ENCODE measurements around the gene SCAF1. TPM values are rescaled to one million over a fixed set of nuclear protein-coding genes. Genes with fewer than 3 reads are reported as not detected.

SCAF1 gene
- total and polyA plus RNA-seq, 2 donors (not counting 1 experiment from before 2014, with no cell fraction given), result 17.1 to 68.3 TPM

DNA sequence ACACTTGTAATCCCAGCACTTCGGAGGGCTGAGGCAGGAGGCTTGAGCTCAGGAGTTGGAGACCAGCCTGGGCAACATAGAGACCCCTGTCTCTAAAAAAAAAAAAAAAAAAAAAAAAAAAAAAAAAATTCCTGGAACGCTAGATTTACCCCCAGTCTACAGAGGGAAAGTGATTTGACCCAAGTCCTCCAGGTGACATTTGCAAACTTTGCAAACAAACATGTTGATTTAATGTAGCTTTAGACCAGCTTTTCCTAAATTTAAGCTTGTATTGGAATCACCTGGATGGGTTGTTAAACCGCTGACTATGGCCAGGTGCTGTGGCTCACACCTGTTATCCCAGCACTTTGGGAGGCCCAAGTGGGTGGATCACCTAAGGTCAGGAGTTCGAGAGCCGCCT, 57.4 kb downstream of the SCAF1 start:
- no peak overlapping the region for H2AFZ ChIP-seq (ENCODE audit: insufficient read depth, low read depth, low read length, poor library complexity, severe bottlenecking)
- TF ChIP-seq CTCF (IDR thresholded peaks at IDR 0.05) (no peak), EZH2 (IDR thresholded peaks at IDR 0.05; ENCODE audit: borderline replicate concordance, insufficient read depth, low read depth, low read length, poor library complexity, severe bottlenecking) (no peak)
- H3K4me1 Mint-ChIP-seq, result no peaks in the 10 kb centered on the region
- no peak overlapping the region for H3K4me2 ChIP-seq (replicated peaks; ENCODE audit: low read depth, low read length, poor library complexity, severe bottlenecking)
- no peaks in the 10 kb centered on the region for H3K79me2 ChIP-seq (ENCODE audit: control insufficient read depth, insufficient read depth, low read length)
- ATAC-seq (ENCODE audit: low read depth) (no peak), DNase-seq (no peak)
- peaks cover 2% of the 10 kb centered on the region for H3K27me3 Mint-ChIP-seq
- H3K27ac ChIP-seq (ENCODE audit: low read length in 2 of 2), result no peak overlapping the region
- H4K20me1 ChIP-seq (ENCODE audit: control insufficient read depth, insufficient read depth, low read length, poor library complexity, severe bottlenecking), result no peaks in the 10 kb centered on the region
- no peaks in the 10 kb centered on the region for H3K4me1 ChIP-seq (ENCODE audit: control insufficient read depth in 2 of 2, insufficient read depth in 2 of 2, low read length in 2 of 2)
- intact Hi-C loops (cut with micrococcal nuclease), result no loop called here
- H3K9me3 ChIP-seq (ENCODE audit: control extremely low read depth in 1 of 3, control insufficient read depth in 2 of 3, insufficient read depth in 1 of 3, low read length in 2 of 3), result no peaks in the 10 kb centered on the region
- CTCF ChIA-PET, result interaction anchor here (0.6 to 1.3 kb wide), 2 partner anchors 168 to 193 kb away, joined by 3 to 4 read pairs; partner anchors contain the start of gene PNKP
- no peaks in the 10 kb centered on the region for H3K9me3 Mint-ChIP-seq (ENCODE audit: insufficient read depth)
- no peaks in the 10 kb centered on the region for H3K36me3 ChIP-seq (replicated peaks in 1 of 2; ENCODE audit: control extremely low read depth in 1 of 2, control insufficient read depth in 1 of 2, extremely low read depth in 1 of 2, insufficient read depth in 2 of 2, low read length in 1 of 2)
- 93% methylated on average over 4 of the region's 5 CpGs for WGBS (ENCODE audit: insufficient coverage)
- no peak overlapping the region for H3K9ac ChIP-seq (ENCODE audit: low read length)
- H3K4me3 Mint-ChIP-seq, result no peak overlapping the region
- no peak overlapping the region for H3K4me3 ChIP-seq (ENCODE audit: control extremely low read depth in 1 of 5, extremely low read depth in 1 of 5, insufficient read depth in 1 of 5, low read depth in 2 of 5, low read length in 4 of 5)
- H3K27ac Mint-ChIP-seq, result no peak overlapping the region
- H3K27me3 ChIP-seq (replicated peaks in 1 of 4; ENCODE audit: control extremely low read depth in 1 of 4, control insufficient read depth in 3 of 4, insufficient read depth in 4 of 4, low read length in 3 of 4), result peaks cover 0 to 8% (median 0%) of the 10 kb centered on the region in 4 experiments
- POLR2A ChIA-PET, result interaction anchor here (0.6 to 1.1 kb wide), 3 partner anchors 14 to 178 kb away, joined by 3 to 6 read pairs (median 5); partner anchors contain the start of gene AKT1S1

GRCh38 chr19:49700563-49700962, 58.6 kb downstream of the SCAF1 start:
- H3K79me2 ChIP-seq (ENCODE audit: control insufficient read depth, insufficient read depth, low read length), result no peaks in the 10 kb centered on the region
- ChIA-PET POLR2A (interaction anchor here (0.6 to 1.1 kb wide), 2 partner anchors 9 to 12 kb away, joined by 3 to 4 read pairs; no protein-coding TSS in a partner anchor), CTCF (no interaction called here)
- no peaks in the 10 kb centered on the region for H4K20me1 ChIP-seq (ENCODE audit: control insufficient read depth, insufficient read depth, low read length, poor library complexity, severe bottlenecking)
- no peak overlapping the region for H3K27ac Mint-ChIP-seq
- ATAC-seq (ENCODE audit: low read depth) (no peak), DNase-seq (no peak)
- H3K27ac ChIP-seq (ENCODE audit: low read length in 2 of 2), result no peak overlapping the region
- H3K36me3 ChIP-seq (replicated peaks in 1 of 2; ENCODE audit: control extremely low read depth in 1 of 2, control insufficient read depth in 1 of 2, extremely low read depth in 1 of 2, insufficient read depth in 2 of 2, low read length in 1 of 2), result no peaks in the 10 kb centered on the region
- no peak overlapping the region for H3K4me3 Mint-ChIP-seq
- H3K27me3 Mint-ChIP-seq, result peaks cover 2% of the 10 kb centered on the region
- intact Hi-C loops (cut with micrococcal nuclease), result no loop called here
- H3K9ac ChIP-seq (ENCODE audit: low read length), result no peak overlapping the region
- no peak overlapping the region for H3K4me3 ChIP-seq (ENCODE audit: control extremely low read depth in 1 of 5, extremely low read depth in 1 of 5, insufficient read depth in 1 of 5, low read depth in 2 of 5, low read length in 4 of 5)
- no peak overlapping the region for H2AFZ ChIP-seq (ENCODE audit: insufficient read depth, low read depth, low read length, poor library complexity, severe bottlenecking)
- no peaks in the 10 kb centered on the region for H3K4me1 Mint-ChIP-seq
- WGBS (ENCODE audit: insufficient coverage), result 85% methylated on average over 8 of the region's 11 CpGs
- H3K27me3 ChIP-seq (replicated peaks in 1 of 4; ENCODE audit: control extremely low read depth in 1 of 4, control insufficient read depth in 3 of 4, insufficient read depth in 4 of 4, low read length in 3 of 4), result peaks cover 0 to 8% (median 0%) of the 10 kb centered on the region in 4 experiments
- H3K4me1 ChIP-seq (ENCODE audit: control insufficient read depth in 2 of 2, insufficient read depth in 2 of 2, low read length in 2 of 2), result no peaks in the 10 kb centered on the region
- no peaks in the 10 kb centered on the region for H3K9me3 ChIP-seq (ENCODE audit: control extremely low read depth in 1 of 3, control insufficient read depth in 2 of 3, insufficient read depth in 1 of 3, low read length in 2 of 3)
- H3K9me3 Mint-ChIP-seq (ENCODE audit: insufficient read depth), result no peaks in the 10 kb centered on the region
- no peak overlapping the region for H3K4me2 ChIP-seq (replicated peaks; ENCODE audit: low read depth, low read length, poor library complexity, severe bottlenecking)
- no peak for TF ChIP-seq EZH2 (IDR thresholded peaks at IDR 0.05; ENCODE audit: borderline replicate concordance, insufficient read depth, low read depth, low read length, poor library complexity, severe bottlenecking)
- no peak for TF ChIP-seq CTCF (IDR thresholded peaks at IDR 0.05)
